H1 (cell line): ENCODE measurements around the gene RAD18. TPM values are rescaled to one million over a fixed set of nuclear protein-coding genes. Genes with fewer than 3 reads are reported as not detected.

ENCODE experiments used
- CTCF ChIA-PET: fragments of 300-600 bp; sonication (Branson Sonifier 250); formaldehyde crosslinking; loops from one replicate; lab custom pipeline; 2021; ENCODE audit not compliant: partially characterized antibody; lab: Charles Lee
- POLR2A ChIA-PET: fragments of 300-600 bp; sonication (Branson Sonifier 250); formaldehyde crosslinking; loops from one replicate; lab custom pipeline; 2021; ENCODE audit warnings: inconsistent platforms; ENCODE audit not compliant: partially characterized antibody; lab: Charles Lee
- DNase-seq, 2 experiments: peaks; one replicate each; pipeline versions ENCODE4 v3.0.0 to v3.0.0-alpha.2; 2010 to 2022; ENCODE audit warnings: low spot score in 2 of 2, low read depth in 1 of 2, mixed read lengths in 1 of 2
- FAIRE-seq: peaks from 2 replicates; lab custom pipeline; 2011; peaks lifted over from hg19 to GRCh38; lab: Jason Lieb, UNC
- H2AFZ ChIP-seq: 2 replicates; pipeline ENCODE4 v1.8.1; 2012; ENCODE audit warnings: low read length, inconsistent platforms
- H2AK5ac ChIP-seq: 2 replicates; pipeline ENCODE4 v1.6.1; 2013; ENCODE audit warnings: low read depth, low read length
- H2BK120ac ChIP-seq: replicated peaks from 2 replicates; pipeline ENCODE3; 2013; ENCODE audit warnings: low read depth, low read length, inconsistent platforms
- H2BK12ac ChIP-seq: 2 replicates; pipeline ENCODE4 v1.6.1; 2013; ENCODE audit warnings: low read depth, low read length
- H2BK15ac ChIP-seq: 2 replicates; pipeline ENCODE4 v1.6.1; 2013; ENCODE audit warnings: low read length
- H2BK20ac ChIP-seq: 2 replicates; pipeline ENCODE4 v1.6.1; 2013; ENCODE audit warnings: low read length
- H2BK5ac ChIP-seq: 2 replicates; pipeline ENCODE4 v1.6.1; 2013; ENCODE audit warnings: low read depth, low read length
- H3K14ac ChIP-seq: 2 replicates; pipeline ENCODE4 v1.6.1; 2013; ENCODE audit warnings: inconsistent platforms; ENCODE audit not compliant: insufficient read length
- H3K18ac ChIP-seq: 2 replicates; pipeline ENCODE4 v1.6.1; 2013; ENCODE audit warnings: low read length; ENCODE audit errors: extremely low read depth
- H3K23ac ChIP-seq: 2 replicates; pipeline ENCODE4 v1.6.1; 2013; ENCODE audit warnings: inconsistent platforms; ENCODE audit not compliant: insufficient read length
- H3K23me2 ChIP-seq: 2 replicates; pipeline ENCODE4 v1.6.1; 2013; ENCODE audit warnings: low read depth, low read length
- H3K27ac ChIP-seq: 2 replicates; pipeline ENCODE4 v1.6.1; 2011; ENCODE audit warnings: low read depth, low read length, inconsistent platforms
- H3K27me3 ChIP-seq, 4 experiments: replicated peaks in 1 of 4; 1 replicate in 1 of 4; 2 replicates in 3 of 4; pipeline versions ENCODE4 v1.6.1 to v1.8.1; 2011 to 2013; ENCODE audit warnings: low read length in 3 of 4, mild to moderate bottlenecking in 3 of 4, inconsistent platforms in 2 of 4, mixed read lengths in 2 of 4, moderate library complexity in 1 of 4; ENCODE audit not compliant: control insufficient read depth in 3 of 4, insufficient read depth in 3 of 4; ENCODE audit errors: extremely low read depth in 1 of 4
- H3K36me3 ChIP-seq, 4 experiments: 2 replicates each; pipeline versions ENCODE4 v1.6.1 to v1.8.1; 2011 to 2013; ENCODE audit warnings: mild to moderate bottlenecking in 4 of 4, low read length in 3 of 4, moderate library complexity in 2 of 4, control low read depth in 1 of 4, inconsistent platforms in 1 of 4; ENCODE audit not compliant: insufficient read depth in 4 of 4, control insufficient read depth in 2 of 4
- H3K4ac ChIP-seq: replicated peaks from 2 replicates; pipeline ENCODE3; 2013; ENCODE audit warnings: low read length, low read depth, mixed read lengths, inconsistent platforms; ENCODE audit not compliant: insufficient read length
- H3K4me1 ChIP-seq, 4 experiments: replicated peaks in 1 of 4; 1 replicate in 1 of 4; 2 replicates in 3 of 4; pipeline versions ENCODE4 v1.6.1 to v1.8.1; 2011 to 2013; ENCODE audit warnings: low read length in 3 of 4, inconsistent platforms in 2 of 4, mixed read lengths in 1 of 4; ENCODE audit not compliant: insufficient read depth in 4 of 4, control insufficient read depth in 3 of 4
- H3K4me2 ChIP-seq, 2 experiments: 2 replicates each; pipeline versions ENCODE4 v1.6.1 to v1.8.1; 2011 to 2013; ENCODE audit warnings: low read depth in 2 of 2, low read length in 2 of 2, control low read depth in 1 of 2, inconsistent platforms in 1 of 2, mild to moderate bottlenecking in 1 of 2; ENCODE audit not compliant: insufficient read depth in 1 of 2
- H3K4me3 ChIP-seq, 4 experiments: fragments of 200-600, 300-600 bp in 1 of 4; sonication (generic), shearing (Covaris generic), sonication (Bioruptor Twin) in 1 of 4; 2 replicates each; pipeline versions ENCODE4 v1.5.1 to v1.8.1; 2011 to 2016; ENCODE audit warnings: low read length in 4 of 4, low read depth in 3 of 4, control low read depth in 2 of 4, inconsistent platforms in 2 of 4, mild to moderate bottlenecking in 2 of 4, mixed read lengths in 1 of 4, moderate library complexity in 1 of 4; ENCODE audit not compliant: insufficient read depth in 2 of 4; ENCODE audit errors: extremely low read depth in 1 of 4
- H3K56ac ChIP-seq: replicated peaks from 2 replicates; pipeline ENCODE3; 2013; ENCODE audit warnings: low read depth, mild to moderate bottlenecking, mixed read lengths, low read length, inconsistent platforms; ENCODE audit not compliant: insufficient read length
- H3K79me1 ChIP-seq: 2 replicates; pipeline ENCODE4 v1.6.1; 2013; ENCODE audit warnings: low read depth, low read length, control low read depth
- H3K79me2 ChIP-seq, 2 experiments: 2 replicates each; pipeline versions ENCODE4 v1.6.1 to v1.8.1; 2012 to 2013; ENCODE audit warnings: low read length in 2 of 2, mild to moderate bottlenecking in 2 of 2, inconsistent platforms in 1 of 2; ENCODE audit not compliant: insufficient read depth in 2 of 2, control insufficient read depth in 1 of 2
- H3K9ac ChIP-seq, 4 experiments: replicated peaks in 1 of 4; 1 replicate in 1 of 4; 2 replicates in 3 of 4; pipeline versions ENCODE4 v1.6.1 to v1.8.1; 2011 to 2013; ENCODE audit warnings: low read depth in 3 of 4, low read length in 3 of 4, control low read depth in 2 of 4, mild to moderate bottlenecking in 2 of 4, moderate library complexity in 2 of 4, inconsistent platforms in 1 of 4; ENCODE audit errors: extremely low read depth in 1 of 4
- H3K9me3 ChIP-seq, 2 experiments: 2 replicates each; pipeline versions ENCODE4 v1.6.1 to v1.8.1; 2012 to 2013; ENCODE audit warnings: mild to moderate bottlenecking in 2 of 2, moderate library complexity in 2 of 2, control low read depth in 1 of 2, inconsistent platforms in 1 of 2, low read depth in 1 of 2, low read length in 1 of 2, mixed read lengths in 1 of 2; ENCODE audit not compliant: insufficient read depth in 2 of 2
- H4K20me1 ChIP-seq, 2 experiments: replicated peaks in 1 of 2; 2 replicates each; pipeline versions ENCODE3 to v1.8.1; 2011 to 2013; ENCODE audit warnings: inconsistent platforms in 2 of 2, low read length in 2 of 2, mild to moderate bottlenecking in 1 of 2; ENCODE audit not compliant: insufficient read depth in 2 of 2, control insufficient read depth in 1 of 2
- H4K5ac ChIP-seq: 2 replicates; pipeline ENCODE4 v1.6.1; 2013; ENCODE audit warnings: low read length, low read depth, mixed read lengths, inconsistent platforms; ENCODE audit not compliant: insufficient read length
- H4K8ac ChIP-seq: 2 replicates; pipeline ENCODE4 v1.8.0; 2013; ENCODE audit warnings: mild to moderate bottlenecking, moderate library complexity, low read length, inconsistent platforms; ENCODE audit not compliant: insufficient read depth; ENCODE audit errors: extremely low read depth
- H4K91ac ChIP-seq: replicated peaks from 2 replicates; pipeline ENCODE3; 2013; ENCODE audit warnings: low read length, mixed read lengths, inconsistent platforms; ENCODE audit not compliant: insufficient read length
- ASH2L ChIP-seq: fragments of 200-600, 300-600 bp; sonication (generic); IDR thresholded peaks from one replicate; pipeline ENCODE4 v1.7.1; 2017; ENCODE audit warnings: low read length
- BCL11A ChIP-seq, 2 experiments: IDR thresholded peaks; one replicate each; pipeline ENCODE4 v1.6.1; 2011; ENCODE audit warnings: low read depth in 2 of 2, low read length in 2 of 2, mild to moderate bottlenecking in 2 of 2
- CEBPB ChIP-seq: IDR thresholded peaks from 2 replicates; pipeline ENCODE4 v1.6.1; 2012; ENCODE audit warnings: low read depth, low read length
- GTF2F1 ChIP-seq: IDR thresholded peaks from 2 replicates; pipeline ENCODE4 v1.6.1; 2012; ENCODE audit warnings: low read depth, low read length, improper control_type of control experiment, borderline replicate concordance
- HDAC2 ChIP-seq, 2 experiments: fragments of 300-600 bp in 1 of 2; sonication (generic) in 1 of 2; IDR thresholded peaks; 2 replicates each; pipeline ENCODE4 v1.6.1; 2011 to 2012; ENCODE audit warnings: low read depth in 2 of 2, low read length in 2 of 2, mild to moderate bottlenecking in 2 of 2, moderate library complexity in 2 of 2, borderline replicate concordance in 1 of 2, inconsistent platforms in 1 of 2
- SIRT6 ChIP-seq: IDR thresholded peaks from one replicate; pipeline ENCODE4 v1.7.1; 2012; ENCODE audit warnings: low read length, inconsistent platforms
- SP1 ChIP-seq: IDR thresholded peaks from 2 replicates; pipeline ENCODE4 v1.6.1; 2011; ENCODE audit warnings: low read depth, low read length
- WGBS, 2 experiments: shearing (Covaris generic) in 1 of 2; methylation state at CpG; one replicate each; pipeline versions ENCODE4 v1.1.6 to v1.1.7; 2013 to 2015; ENCODE audit warnings: low lambda C conversion rate in 2 of 2, mixed read lengths in 2 of 2, inconsistent platforms in 1 of 2, low coverage in 1 of 2, missing lambda C conversion rate in 1 of 2; ENCODE audit not compliant: insufficient replicate concordance in 2 of 2, insufficient coverage in 1 of 2, insufficient read length in 1 of 2; ENCODE audit errors: extremely low coverage in 1 of 2, missing lambda C conversion rate in 1 of 2; 5-methylcytosine and 5-hydroxymethylcytosine counted together
- polyA plus RNA-seq, 7 experiments: library from polyadenylated mRNA; depleted of rRNA in 3 of 7; stranded (reverse) in 5 of 7; unstranded in 2 of 7; fragments of >200 nt in 5 of 7; fragments of 200-250 nt in 2 of 7; gene quantifications; 1 replicate in 5 of 7; 2 replicates in 1 of 7; 4 replicates in 1 of 7; pipeline versions ENCODE4 v1.2.1 to v1.2.3, GENCODE V29; 2011 to 2013; ENCODE audit warnings: missing spikeins in 2 of 7, mixed read lengths in 2 of 7
- total RNA-seq: library from RNA; stranded (reverse); fragmentation: NEBNext Ultra II Directional; extraction: Animal tissue kit (Norgen Biotek cat#: 25700); gene quantifications from 2 replicates; pipeline ENCODE4 v1.2.1, GENCODE V29; 2021

The RAD18 gene
- total and polyA plus RNA-seq, 2 of the 8 experiments (the other 6 are each of a cell fraction or from before 2014, with no cell fraction given), result 13.0 to 23.2 TPM

DNA sequence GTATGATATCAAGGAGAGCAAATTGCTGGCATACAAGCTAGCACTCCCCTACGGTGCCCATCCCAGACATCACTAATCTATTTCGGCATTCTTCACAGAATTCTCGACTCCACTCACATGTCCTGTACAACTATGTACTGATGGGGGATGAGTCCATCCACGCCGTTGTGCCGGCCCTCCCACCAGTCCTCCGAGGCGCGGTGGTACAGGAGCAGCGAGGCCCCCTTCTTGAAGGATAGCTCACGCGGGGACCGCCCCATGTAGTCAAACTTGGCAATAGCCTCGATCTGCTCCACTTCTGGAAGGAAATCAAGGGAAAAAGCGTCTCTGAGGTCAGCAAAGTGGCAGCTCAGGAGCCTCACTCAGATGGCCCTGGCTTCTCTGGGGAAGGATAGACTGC is 31.0 kb upstream of the RAD18 start:
- Histone ChIP-seq H3K14ac (no peak overlapping the region), H4K8ac (no peak overlapping the region), H3K56ac (no peak overlapping the region), H2AFZ (no peak overlapping the region), H2BK20ac (no peak overlapping the region), H4K91ac (no peak overlapping the region), H3K18ac (no peak overlapping the region), H2BK12ac (no peak overlapping the region), H3K23ac (no peak overlapping the region), H2AK5ac (no peak overlapping the region), H3K9ac (no peak overlapping the region), H3K9me3 (no peaks in the 10 kb centered on the region; a peak in 1 of 4 replicates), H4K20me1 (no peaks in the 10 kb centered on the region)
- POLR2A ChIA-PET, result no interaction called here
- CTCF ChIA-PET, result interaction anchor here (0.9 to 13.2 kb wide), 20 partner anchors 7 to 307 kb away, joined by 3 to 200 read pairs (median 4); no protein-coding TSS in a partner anchor
- 97% methylated on average over 15 of the region's 15 CpGs; no CpG with 5 or more reads in 1 of the 2 experiments for WGBS, 2 experiments
- DNase-seq, result no peak
- no peak for TF ChIP-seq GTF2F1
- no peak for TF ChIP-seq HDAC2 (IDR thresholded peaks at IDR 0.05; ENCODE audit: borderline replicate concordance in 1 of 2, low read depth in 2 of 2, low read length in 2 of 2)
- TF ChIP-seq BCL11A (IDR thresholded peaks at IDR 0.05; ENCODE audit: low read depth in 2 of 2, low read length in 2 of 2), result no peak
- no peak for TF ChIP-seq ASH2L
- no peak for TF ChIP-seq CEBPB
- TF ChIP-seq SIRT6, result no peak
- no peak for TF ChIP-seq SP1
- TF ChIP-seq, all 59 proteins: peak for 0
- Histone ChIP-seq H3K4me2 (no peak overlapping the region), H2BK120ac (no peak overlapping the region), H3K4me1 (peaks cover 0 to 5% (median 4%) of the 10 kb centered on the region in 4 experiments; a peak in 3 of 7 replicates), H3K79me2 (no peaks in the 10 kb centered on the region), H3K27ac (no peak overlapping the region), H3K79me1 (no peaks in the 10 kb centered on the region; the same call in 1 of the 2 replicates), H3K4ac (no peak overlapping the region), H3K27me3 (no peaks in the 10 kb centered on the region), H3K36me3 (no peaks in the 10 kb centered on the region), H2BK5ac (no peak overlapping the region), H2BK15ac (0 out of 2 replicates have a peak overlapping the region, but pooled peaks have one; percentile 67), H3K23me2 (no peaks in the 10 kb centered on the region), H3K4me3 (no peak overlapping the region), H4K5ac (no peak overlapping the region)
- FAIRE-seq, result no peak
